WERI-Rb-1 (cell line): ENCODE results near the gene ZSCAN10.

Experiments
- DNase-seq: peaks from one replicate; pipeline ENCODE4 v3.0.0-alpha.2; 2020
- H3K27ac ChIP-seq: fragments of 250-450 bp; sonication (Bioruptor Pico); 2 replicates; pipeline ENCODE4 v1.5.1; 2020; ENCODE audit warnings: mild to moderate bottlenecking, moderate library complexity
- H3K27me3 ChIP-seq: fragments of 250-450 bp; sonication (Bioruptor Pico); 2 replicates; pipeline ENCODE4 v1.5.1; 2021; ENCODE audit warnings: mild to moderate bottlenecking, low read depth, moderate library complexity; ENCODE audit not compliant: insufficient read depth, severe bottlenecking
- H3K36me3 ChIP-seq: fragments of 250-450 bp; sonication (Bioruptor Pico); 2 replicates; pipeline ENCODE4 v1.5.1; 2020; ENCODE audit warnings: mild to moderate bottlenecking, moderate library complexity
- H3K4me3 ChIP-seq: 2 replicates; pipeline ENCODE4 v1.5.1; 2011; ENCODE audit warnings: low read depth, mild to moderate bottlenecking, control low read depth, low read length
- H3K9me3 ChIP-seq: fragments of 250-450 bp; sonication (Bioruptor Pico); 2 replicates; pipeline ENCODE4 v1.5.1; 2021; ENCODE audit warnings: mild to moderate bottlenecking, moderate library complexity; ENCODE audit not compliant: severe bottlenecking
- CTCF ChIP-seq: IDR thresholded peaks from 2 replicates; pipeline ENCODE4 v1.5.1; 2011; ENCODE audit warnings: low read depth, mild to moderate bottlenecking, control low read depth, inconsistent platforms, low read length

ZSCAN10 gene

GRCh38 chr16:3145151-3145550, 46.1 kb upstream of the ZSCAN10 start:
- DNase-seq = no peak

DNA sequence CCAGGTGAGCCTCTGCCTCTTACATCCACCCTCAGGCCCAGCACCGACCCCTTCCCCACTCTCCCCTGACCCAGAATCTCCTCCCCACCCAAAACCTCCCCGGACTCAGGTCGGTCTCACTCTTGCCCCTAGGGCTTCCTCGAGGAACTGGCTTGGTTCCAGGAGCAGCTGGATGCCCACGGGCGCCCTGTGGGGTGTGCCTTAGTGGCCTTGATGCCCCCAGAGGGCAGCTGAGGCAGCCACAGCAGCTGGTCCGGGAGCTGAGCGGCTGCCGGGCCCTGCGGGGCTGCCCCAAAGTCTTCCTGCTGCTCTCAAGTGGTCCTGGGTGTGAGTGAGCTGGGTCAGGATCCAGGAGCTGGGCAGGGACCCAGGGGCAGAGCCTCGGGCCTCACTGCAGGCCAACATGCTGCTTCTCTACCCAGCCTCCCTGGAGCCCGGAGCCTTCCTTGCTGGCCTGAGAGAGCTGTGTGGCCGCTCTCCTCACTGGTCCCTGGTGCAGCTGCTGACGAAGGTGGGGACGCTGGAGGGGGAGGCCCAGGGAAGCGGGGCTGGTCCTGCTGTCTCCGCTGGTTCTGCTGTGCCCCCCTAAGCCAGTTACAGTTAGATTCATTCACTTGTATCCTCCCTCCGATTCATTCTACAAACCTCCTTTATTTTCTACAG, 45.4 kb upstream of the ZSCAN10 start:
- no peak for DNase-seq
- Histone ChIP-seq H3K4me3 (no peak overlapping the region), H3K27me3 (peaks cover 7% of the 10 kb centered on the region), H3K36me3 (peaks cover 15% of the 10 kb centered on the region), H3K27ac (no peak overlapping the region), H3K9me3 (no peaks in the 10 kb centered on the region)
- no peak for TF ChIP-seq CTCF

More at GRCh38 chr16:3145151-3145550, 46.1 kb upstream of the ZSCAN10 start:
- no peak for TF ChIP-seq CTCF
- Histone ChIP-seq H3K4me3 (no peak overlapping the region), H3K27ac (no peak overlapping the region), H3K9me3 (no peaks in the 10 kb centered on the region), H3K36me3 (peaks cover 11% of the 10 kb centered on the region), H3K27me3 (peaks cover 7% of the 10 kb centered on the region)

DNA sequence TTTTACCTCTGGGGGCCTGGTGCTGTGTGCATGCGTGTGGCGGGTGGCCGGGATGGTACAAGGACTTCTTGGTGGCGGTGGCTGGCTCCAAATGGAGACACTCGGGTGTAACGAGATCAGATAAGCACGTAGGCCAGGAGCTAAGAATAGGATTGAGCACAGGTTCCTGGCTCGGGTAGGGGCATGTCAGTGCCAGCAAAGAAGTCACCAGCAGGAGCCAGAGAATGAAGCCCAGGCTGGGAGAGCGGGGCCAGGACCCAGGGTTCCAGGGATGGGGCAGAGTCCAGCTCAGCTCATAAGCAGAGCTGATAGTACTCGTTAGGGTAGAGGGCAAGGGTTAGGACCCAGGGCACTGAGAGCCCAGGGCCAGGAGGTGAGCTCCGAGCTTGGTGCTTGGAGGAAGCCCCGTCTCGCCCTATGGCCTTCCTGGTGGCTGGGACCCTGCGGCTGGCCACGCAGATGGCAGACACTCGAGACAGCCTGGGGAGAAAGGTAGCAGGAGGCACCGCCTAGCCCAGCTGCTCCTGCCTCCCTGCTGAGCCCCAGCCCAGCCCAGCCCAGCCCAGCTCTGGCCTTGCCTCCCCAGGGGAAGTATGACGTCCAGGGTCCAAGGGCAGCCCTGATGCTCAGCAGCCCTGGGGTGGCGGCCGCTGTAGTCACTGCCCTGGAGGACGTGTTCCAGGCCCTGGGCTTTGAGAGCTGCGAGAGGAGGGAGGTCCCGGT, 44.7 kb upstream of the ZSCAN10 start:
- peaks cover 2% of the 10 kb centered on the region for H3K27me3 ChIP-seq
- H3K27ac ChIP-seq = no peak overlapping the region
- no peak for TF ChIP-seq CTCF
- H3K36me3 ChIP-seq = peaks cover 19% of the 10 kb centered on the region
- no peaks in the 10 kb centered on the region for H3K9me3 ChIP-seq
- H3K4me3 ChIP-seq = no peak overlapping the region
- DNase-seq = no peak

GRCh38 chr16:3143189-3143588, 44.1 kb upstream of the ZSCAN10 start:
- H3K36me3 ChIP-seq = peaks cover 19% of the 10 kb centered on the region
- no peaks in the 10 kb centered on the region for H3K9me3 ChIP-seq
- no peak overlapping the region for H3K27ac ChIP-seq
- TF ChIP-seq CTCF = no peak
- H3K27me3 ChIP-seq = no peaks in the 10 kb centered on the region
- H3K4me3 ChIP-seq = no peak overlapping the region
- no peak for DNase-seq

DNA sequence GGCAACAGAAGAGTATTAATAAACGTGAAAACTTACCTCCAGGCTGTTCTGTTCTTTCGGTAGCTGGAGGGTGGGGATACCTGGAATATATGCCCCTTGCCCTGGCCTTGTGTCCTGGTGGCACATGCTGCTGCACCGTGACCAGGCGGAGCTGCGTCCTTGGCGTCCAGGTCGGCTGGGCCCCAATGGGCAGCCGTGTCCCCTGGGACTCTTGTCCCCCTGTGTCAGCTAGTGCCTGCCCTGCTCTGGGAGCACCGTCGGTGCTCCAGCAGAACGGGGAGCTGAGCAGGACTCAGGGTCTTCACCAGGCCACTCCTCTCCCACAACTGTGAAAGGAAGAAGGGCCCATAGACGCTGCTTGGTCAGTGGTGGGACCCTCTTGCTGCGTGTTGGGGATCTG, 43.7 kb upstream of the ZSCAN10 start:
- H3K27me3 ChIP-seq = no peaks in the 10 kb centered on the region
- peaks cover 19% of the 10 kb centered on the region for H3K36me3 ChIP-seq
- DNase-seq = no peak
- H3K27ac ChIP-seq = no peak overlapping the region
- no peak for TF ChIP-seq CTCF
- H3K9me3 ChIP-seq = no peaks in the 10 kb centered on the region
- H3K4me3 ChIP-seq = no peak overlapping the region
